Measurements from ENCODE around the gene SDF4.
"Not testable (repeated sequence)": the region's sequence is repeated elsewhere in the genome, so short reads cannot be mapped to it uniquely, and the experiment has no call there.

The SDF4 gene

DNA sequence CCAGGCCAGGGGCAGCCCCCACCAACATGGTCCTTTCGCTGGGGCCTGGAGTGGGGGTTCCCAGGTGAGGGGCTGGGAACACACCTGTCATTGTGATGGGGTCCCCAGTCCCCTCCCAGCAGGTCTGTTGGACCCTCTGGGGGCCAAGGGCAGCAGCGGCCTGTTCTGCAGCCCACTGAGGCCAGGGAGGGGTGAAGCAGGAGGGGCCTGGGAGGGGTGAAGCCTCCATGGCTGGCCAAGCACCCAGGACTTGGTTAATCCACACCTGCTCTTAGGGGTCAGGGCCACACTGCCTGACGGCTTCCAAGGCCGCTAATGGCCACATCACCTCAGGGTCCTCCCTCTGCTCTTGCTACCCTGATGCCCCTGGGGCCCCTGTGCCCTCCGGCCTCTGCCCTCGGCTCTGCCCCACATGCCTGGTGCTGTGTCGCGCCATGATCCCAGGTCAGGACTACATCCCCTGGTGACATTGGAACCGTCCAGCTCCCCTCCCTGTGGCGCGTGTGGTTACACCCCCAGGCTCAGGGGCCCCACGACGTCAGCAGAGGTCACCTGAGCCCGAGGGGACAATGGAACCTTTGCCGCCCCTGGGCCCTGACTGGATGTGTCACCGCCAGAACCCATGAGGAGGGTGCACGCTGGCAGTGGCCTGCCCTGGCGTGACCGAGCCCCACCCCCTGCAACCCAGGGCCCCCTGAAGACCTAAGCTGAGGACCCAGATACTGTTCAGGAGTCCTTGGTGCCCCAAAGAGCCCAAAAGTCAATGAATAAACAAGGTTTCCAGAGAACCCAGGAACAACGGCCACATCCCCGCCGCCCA lies 32.5 kb downstream of the SDF4 start:
- DNase-seq (ENCODE audit: low read depth), result no peak

DNA sequence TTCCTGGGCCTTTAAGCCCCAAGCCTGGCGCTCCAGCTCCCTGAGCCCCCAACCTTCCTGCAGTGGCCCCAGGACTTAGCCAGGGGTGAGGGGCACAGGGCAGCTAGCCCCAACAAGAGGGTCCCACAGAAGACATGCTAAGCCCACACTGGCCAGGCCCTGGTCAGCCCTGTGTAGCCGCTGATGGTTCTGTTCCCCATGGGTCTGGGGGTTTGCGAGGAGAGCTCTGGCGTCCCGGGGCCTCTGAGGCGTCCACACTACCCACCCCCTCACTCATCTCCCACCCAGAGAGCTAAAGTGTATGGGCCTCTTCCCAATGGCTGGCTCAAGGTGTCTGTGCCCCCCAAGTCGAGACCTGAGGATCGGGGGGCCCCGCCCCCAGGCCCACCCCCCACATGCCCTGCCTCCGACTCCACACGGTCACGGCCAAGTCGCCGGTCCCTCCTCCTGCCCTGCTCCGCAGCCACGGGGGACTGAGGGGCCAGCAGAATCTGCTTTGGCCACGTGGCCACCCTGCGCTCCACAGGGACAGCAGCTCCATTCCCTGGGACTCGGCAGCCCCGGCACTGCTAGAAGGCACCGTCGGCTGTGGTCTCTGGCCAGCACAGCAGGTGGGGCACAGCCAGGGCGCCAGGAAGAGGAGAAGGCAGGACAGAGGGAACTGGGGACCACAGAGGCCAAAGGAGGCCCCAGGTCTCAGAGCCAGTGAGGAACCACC lies 33.2 kb downstream of the SDF4 start:
- DNase-seq (ENCODE audit: low read depth), result no peak

DNA sequence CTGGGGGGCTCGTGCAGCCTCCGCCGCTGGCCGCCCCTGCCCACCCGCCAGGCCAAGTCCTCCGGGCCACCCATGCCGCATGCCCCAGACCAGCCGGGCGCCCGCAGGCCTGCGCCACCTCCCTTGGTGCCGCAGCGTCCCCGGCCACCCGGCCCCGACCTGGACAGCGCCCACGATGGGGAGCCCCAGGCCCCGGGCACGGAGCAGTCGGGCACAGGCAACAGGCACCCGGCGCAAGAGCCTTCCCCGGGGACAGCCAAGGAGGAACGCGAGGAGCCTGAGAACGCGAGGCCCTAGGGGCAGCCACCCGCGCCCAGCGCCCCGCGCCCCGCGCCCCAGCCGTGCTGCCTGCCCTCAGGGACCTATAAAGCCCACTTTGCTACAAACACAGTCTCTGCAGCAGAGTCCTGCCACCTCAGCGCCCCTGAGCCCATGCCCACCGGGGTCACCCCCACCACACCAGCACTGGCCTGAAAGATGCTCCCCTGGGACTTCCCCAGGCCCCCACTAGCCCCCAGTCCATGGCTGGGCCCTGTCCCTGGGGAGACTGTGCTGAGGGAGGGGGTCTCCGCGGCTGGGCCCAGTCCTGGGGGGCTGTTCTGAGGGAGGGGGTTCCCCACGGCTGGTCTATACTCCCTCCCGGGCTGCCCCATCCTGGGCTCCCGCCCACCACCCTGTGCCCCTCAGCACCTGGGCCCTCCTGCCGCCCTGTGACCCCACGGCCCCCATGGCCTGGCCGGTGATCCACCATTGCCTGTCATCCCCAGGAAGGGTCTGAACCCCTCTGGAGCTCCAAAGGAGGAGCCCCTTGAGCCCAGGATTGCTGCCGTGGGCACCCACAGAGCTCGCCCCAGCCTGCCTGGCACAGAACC lies 34.0 kb downstream of the SDF4 start:
- DNase-seq (ENCODE audit: low read depth), result no peak

DNA sequence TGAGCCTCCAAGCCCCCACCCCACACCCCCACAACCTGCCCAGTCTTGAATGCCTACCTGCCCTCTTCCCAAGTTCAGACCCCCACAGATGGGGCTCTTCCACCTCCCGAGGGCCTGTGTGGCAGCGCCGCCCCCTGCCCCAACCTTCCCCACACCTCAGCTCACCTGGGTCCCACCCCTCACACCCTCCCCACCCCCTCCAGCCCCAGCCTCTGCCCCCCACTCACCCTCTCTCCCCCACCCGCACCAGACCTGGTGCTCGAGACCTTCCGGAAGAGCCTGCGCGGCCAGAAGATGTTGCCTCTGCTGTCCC lies 34.7 kb downstream of the SDF4 start:
- DNase-seq (ENCODE audit: low read depth), result no peak

DNA sequence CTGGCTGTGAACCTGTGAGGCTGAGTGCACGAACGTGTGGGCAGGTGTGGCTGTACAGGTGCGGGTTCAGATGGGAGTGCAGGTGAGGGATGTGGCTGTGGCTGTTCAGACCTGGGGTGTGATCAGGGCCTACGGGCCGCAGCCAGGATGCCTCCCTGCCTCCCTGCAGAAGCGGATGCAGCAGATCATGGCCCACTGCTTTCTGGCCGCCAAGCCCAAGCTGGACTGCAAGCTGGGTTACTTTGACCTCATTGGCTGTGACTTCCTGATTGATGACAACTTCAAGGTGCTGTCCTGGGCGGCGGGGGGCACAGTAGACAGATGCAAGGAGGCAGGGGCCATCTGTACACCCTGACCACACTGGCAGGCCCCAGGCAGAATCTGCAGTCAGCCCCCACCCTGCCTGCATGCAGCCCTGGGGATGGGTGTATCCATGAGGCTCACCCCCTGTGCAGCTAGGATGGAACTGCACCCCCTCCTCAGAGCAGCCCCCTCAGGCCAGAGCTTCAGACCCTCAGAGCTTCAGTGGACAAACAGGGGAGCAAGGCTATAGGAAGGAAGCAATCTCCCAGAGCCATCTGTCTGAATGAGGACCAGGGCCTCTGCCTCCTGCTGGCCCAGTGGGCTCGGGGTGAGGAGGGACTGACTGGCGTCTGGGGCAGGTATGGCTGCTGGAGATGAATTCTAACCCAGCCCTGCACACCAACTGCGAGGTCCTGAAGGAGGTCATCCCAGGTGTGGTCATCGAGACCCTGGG lies 35.2 kb downstream of the SDF4 start:
- no peak for DNase-seq (ENCODE audit: low read depth)

DNA sequence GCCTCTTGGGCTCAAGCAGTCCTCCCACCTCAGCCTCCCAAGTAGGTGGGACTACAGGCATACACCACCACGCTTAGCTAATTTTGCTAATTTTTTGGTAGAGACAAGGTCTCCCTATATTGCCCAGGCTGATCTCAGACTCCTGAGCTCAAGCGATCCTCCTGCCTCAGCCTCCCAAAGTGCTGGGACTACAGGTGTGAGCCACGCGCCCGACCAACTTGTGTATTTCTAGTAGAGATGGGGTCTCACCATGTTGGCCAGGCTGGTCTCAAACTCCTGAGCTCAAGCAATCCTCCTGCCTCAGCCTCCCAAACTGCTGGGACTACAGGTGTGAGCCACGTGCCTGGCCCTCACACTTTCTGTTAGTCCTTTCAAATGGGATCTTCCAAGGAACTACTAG lies 36.1 kb downstream of the SDF4 start:
- not testable (repeated sequence) for DNase-seq (ENCODE audit: low read depth)

DNA sequence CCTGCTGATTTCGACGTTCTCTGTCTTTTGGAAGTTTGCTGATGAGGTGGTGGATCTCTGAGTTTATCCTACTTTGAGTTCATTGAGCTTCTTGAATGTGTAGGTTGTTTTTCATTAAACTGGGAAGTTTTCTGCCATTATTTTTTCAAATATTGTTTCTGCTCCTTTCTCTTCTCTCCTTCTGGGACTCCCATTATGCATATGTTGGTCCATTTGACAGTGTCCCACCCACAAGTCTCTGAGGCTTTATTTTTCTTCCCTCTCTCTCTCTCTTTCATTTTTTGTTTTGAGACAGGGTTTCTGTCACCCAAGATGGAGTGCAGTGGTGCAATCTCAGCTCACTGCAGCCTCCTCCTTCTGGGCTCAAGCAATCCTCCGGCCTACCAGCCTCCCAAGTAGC lies 37.1 kb downstream of the SDF4 start:
- no peak for DNase-seq (ENCODE audit: low read depth)

DNA sequence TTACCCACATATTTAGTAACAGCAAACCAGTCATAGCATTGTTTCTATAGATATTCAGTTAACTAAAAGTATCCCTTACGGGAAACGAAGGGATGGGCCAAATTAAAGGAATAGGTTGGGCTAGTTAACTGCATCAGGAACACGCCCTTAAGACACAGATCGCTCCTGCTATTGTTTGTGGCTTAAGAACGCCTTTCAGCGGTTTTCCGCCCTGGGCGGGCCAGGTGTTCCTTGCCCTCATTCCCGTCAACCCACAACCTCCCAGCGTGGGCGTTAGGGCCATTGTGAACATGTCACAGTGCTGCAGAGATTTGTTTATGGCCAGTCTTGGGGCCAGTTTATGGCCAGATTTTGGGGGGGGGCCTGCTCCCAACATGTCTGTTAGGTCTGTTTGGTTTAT lies 40.1 kb downstream of the SDF4 start:
- DNase-seq (ENCODE audit: low read depth), result no peak

DNA sequence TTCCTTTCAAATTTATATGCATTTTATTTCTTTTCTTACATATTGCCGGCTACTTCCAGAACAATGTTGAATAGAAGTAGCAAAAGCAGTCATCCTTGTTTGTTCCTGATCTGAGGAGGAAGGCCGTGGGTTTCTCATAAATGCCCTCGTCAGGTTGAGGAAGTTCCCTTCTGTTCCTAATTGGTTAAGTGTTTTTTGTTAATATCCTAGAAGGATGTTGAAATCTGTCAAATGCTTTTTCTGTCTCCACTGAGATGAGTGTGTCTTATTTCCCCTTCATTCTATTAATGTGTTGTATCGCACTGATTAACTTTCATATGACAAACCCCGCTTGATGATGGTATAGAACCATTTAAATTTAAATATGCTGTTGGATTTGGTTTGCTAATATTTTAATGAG lies 42.7 kb downstream of the SDF4 start:
- no peak for DNase-seq (ENCODE audit: low read depth)

DNA sequence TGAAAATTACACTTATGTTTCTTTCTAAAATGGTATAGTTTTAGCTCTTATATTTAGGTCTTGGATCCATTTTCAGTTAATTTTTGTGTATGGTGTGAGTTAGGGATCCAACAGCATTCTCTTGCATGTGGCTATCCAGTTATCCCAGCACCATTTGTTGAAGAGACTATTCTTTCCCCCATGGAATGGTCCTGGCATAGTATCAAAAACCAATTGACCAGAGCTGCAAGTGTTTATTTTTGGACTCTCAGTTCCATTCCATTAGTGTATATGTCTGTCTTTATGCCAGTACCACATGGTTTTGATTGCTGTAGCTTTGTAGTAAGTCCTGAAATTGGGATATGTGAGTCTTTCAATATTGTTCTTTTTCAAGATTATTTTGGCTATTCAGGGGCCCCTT lies 43.9 kb downstream of the SDF4 start:
- no peak for DNase-seq (ENCODE audit: low read depth)

DNA sequence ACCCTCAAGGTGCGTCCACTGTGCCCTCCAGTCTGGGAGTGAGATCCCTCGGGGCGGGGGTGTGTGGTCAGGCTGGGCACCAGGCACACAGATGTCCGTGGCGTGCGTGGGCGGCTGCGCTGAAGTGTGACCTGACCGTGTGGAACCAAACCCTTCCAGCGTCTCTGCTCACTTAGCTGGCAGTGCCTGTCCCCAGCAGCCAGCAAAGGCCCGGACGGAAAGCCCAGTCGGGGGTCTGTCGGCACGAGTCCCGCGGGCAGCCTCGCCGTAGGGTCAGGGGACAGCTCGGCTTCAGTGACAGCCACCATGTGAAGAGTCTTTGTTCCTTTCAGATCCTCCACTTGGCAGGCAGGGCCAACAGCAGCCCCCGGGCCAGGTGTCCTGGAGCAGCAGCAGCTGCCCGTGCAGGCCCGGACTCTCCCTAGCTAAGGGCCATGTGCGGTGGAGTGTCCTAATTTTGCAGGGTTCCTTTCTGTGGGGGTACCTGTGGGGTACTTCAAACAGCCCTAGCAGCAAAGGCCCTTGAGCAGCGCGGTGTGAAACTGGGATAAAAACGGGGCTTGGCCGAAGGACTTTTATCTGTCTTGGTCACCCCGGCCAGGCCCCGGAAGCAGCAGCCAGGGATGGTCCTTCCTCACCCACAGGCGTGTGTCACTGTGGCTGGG lies 46.6 kb downstream of the SDF4 start:
- DNase-seq (ENCODE audit: low read depth), result no peak

DNA sequence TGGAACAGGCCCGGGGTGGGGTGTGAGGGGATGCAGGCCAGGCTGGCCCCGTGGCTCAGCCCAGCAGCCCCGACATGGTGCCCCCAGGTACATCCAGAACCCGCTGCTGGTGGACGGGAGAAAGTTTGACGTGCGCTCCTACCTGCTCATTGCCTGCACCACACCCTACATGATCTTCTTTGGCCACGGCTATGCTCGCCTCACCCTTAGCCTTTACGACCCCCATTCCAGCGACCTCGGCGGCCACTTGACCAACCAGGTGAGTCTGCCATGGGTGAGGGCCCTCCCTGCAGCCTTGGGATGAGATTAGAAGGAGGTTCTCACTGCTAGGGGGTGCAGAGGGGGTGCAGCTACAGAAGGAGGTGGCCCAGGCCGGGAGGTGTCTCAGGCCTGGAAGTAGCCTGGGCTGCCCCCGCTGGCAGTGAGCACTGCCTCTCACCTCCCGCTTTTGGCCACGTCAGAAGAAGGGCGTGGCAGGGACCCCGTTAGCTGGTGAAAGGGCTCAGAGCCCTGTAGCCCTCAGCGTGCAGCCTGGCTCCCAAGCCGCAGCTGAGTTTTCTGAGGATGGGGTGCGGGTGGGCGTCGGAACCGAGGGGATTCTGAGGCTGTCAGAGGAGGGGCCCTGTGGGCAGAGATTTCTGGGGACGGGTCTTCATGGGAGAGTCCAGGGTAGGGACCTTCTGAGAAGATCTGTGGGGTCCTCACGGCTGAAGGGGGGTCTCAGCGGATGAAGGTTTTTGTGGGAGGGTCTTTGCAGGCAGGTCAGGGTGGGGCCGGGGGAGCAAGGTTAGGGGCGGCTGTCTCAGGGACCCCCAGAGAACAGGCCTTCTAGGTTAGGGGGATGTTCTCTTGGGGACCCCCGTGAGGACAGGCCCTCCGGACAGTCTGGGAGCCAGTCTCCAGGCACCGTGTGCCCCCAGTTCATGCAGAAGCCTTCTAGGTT lies 47.7 kb downstream of the SDF4 start:
- no peak for DNase-seq (ENCODE audit: low read depth)

DNA sequence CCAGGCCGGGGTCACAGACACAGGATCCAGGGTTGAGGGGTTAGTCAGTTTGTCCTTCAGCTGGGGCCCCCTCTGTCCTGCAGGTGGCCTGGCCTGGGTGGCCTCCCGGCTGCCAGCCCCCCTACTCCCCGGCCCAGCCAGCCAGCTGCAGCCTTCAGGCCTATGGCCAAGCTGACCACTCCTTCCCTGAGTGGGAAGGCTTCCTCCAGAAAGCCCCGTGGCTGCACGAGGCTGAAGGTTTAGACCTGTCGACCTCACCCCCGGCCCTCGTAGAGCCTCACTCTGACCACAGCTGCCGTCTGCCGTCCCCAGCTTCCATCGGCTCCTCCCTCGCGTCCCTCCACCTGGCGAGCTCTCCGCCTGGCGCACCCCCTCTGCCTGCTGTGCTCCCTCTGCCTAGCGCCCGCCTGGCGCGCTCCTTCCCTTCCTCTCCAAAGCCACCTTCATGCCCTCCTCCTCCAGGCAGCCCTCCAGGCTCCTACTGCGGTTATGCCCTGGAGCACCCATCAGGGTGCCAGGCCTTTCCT lies 48.5 kb downstream of the SDF4 start:
- no peak for DNase-seq (ENCODE audit: low read depth)

DNA sequence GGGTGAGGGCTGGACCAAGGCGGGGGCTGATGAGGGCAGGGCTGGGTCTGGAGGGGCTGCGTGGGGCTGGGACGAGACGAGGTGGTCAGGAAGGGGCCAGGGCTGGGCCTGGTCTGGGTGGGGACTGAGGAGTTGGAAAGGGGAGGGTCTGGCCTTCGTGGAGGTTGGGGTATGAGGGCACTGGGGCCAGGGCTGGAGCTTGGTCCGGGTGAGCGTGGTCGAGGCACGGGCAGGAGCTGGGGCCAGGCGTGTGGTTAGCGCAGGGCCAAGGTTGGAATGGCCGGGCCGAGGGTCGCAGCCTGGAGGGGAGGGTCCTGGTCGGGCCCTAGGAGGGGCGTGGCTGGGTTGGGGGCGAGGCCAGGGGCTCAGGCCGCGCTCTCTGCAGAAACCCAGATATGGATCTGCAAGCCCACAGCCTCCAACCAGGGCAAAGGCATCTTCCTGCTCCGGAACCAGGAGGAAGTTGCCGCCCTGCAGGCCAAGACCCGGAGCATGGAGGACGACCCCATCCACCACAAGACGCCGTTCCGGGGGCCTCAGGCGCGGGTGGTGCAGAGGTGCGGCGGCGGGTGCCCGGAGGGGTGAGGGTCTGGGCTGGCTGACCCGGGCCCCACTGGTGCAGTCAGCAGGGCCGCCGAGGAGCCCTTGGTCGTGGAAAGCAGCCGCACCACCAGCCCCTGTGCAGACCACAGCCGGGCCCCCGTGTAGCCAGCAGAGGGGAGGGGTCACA lies 49.1 kb downstream of the SDF4 start:
- DNase-seq (ENCODE audit: low read depth), result no peak

DNA sequence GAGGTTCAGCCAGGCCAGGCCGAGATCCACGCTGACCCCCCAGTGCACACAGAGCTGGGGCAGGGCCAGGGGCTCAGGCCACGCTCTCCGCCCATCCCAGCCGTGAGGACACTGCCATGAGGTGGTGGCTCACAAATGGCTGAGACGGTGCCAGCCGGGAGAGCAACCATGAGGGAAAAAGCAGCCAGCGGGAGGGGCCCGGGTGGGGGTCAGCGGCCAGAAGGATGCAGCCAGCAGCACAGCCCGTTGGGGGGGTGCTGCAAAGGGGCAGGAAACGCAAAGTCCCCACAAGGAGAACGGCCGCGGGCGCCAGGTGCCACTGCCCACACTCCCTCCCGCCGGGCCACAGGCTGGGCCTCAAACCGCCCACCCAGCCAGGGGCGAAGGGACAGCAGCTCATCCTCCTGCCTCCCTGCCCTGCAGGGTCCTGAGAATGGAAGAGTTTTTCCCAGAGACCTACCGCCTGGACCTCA lies 49.8 kb downstream of the SDF4 start:
- DNase-seq (ENCODE audit: low read depth), result no peak

DNA sequence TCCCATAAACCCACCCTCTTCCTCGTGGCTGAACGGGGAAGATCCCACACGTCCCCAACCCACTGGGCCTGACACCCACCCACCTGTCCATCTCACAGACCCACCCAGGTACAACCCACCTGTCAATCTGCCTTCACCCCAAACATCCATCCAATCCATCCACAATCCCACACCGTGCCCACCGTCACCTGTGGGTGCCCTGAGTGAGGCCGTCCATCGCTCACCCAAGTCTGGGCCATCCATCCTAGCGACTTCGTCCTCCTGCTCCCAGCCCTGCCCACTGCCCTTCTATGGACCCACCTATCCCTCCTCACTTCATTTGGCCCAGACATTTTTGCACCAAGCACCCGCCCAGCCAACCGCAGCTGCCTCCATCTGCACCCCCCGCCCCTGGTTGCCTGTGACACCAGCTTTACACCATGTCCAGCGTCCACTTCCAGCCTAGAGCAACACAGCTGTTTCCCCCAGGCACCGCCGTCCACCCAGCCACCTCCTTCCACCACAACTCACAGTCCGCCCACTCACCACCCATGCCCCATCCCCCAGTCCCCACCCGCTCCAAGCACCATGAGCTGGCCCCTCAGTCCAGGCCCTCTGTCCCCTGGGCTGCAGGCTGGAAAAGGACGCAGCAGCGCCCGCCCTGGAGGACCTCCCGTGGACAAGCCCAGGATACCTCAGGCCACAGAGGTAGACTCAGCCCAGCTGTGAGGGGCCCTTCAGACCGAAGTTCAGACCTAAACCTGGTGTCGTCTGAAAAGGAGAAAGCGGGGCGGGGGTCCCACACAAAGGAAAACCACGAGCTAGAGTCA lies 50.5 kb downstream of the SDF4 start:
- DNase-seq (ENCODE audit: low read depth), result no peak

DNA sequence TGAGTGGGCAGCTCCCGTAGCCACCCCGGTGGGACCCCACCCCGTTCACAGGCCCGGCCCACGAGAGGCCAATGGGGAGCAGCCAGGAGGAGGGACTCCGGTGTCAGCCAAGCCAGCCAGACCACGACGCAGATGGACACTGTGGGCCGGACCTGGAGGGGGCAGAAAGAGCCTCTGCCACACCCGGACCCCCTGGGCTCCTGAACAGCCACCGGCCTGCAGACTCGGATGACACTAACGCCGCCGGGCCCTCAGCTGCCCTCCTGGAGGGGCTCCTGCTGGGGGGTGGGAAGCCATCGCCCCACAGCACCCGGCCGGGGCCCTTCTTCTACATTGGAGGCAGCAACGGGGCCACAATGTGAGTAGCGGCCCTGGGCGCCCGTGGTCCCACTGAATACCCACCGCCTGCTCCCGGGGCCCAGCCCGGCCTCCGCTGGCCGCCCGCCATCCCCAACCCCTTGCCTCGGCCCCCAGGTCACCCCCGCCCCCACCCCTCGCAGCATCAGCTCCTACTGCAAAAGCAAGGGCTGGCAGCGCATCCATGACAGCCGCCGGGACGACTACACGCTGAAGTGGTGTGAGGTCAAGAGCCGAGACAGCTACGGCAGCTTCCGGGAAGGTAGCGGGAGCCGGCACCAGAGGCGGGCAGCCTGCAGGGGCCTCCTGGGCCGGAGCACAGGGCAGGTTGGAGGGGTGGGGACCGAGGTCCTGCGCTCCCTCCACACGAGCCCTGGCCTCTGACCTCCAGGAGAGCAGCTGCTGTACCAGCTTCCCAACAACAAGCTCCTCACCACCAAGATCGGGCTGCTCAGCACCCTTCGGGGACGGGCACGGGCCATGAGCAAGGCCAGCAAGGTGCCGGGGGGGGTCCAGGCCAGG lies 51.6 kb downstream of the SDF4 start:
- no peak for DNase-seq (ENCODE audit: low read depth)
